ENCODE data around the gene CDC42BPA.

Gene CDC42BPA

GRCh38 chr1:226988334-226988666, 330.0 kb downstream of the CDC42BPA start:
- no peak for DNase-seq

- no peak for DNase-seq
These were observed 330.5 kb downstream of the CDC42BPA start for GRCh38 chr1:226987623-226988333.

- no peak for DNase-seq
These were observed 331.1 kb downstream of the CDC42BPA start for GRCh38 chr1:226987179-226987536.

- DNase-seq: no peak
These were observed 331.7 kb downstream of the CDC42BPA start for GRCh38 chr1:226986496-226987178.

GRCh38 chr1:226985839-226986463, 332.3 kb downstream of the CDC42BPA start:
- DNase-seq: no peak

- no peak for DNase-seq
These were observed 333.0 kb downstream of the CDC42BPA start for GRCh38 chr1:226985239-226985838.

- DNase-seq: no peak
These were observed 333.6 kb downstream of the CDC42BPA start for GRCh38 chr1:226984521-226985238.

- DNase-seq: no peak
These were observed 334.3 kb downstream of the CDC42BPA start for GRCh38 chr1:226983992-226984364.

- no peak for DNase-seq
These were observed 334.9 kb downstream of the CDC42BPA start for GRCh38 chr1:226983247-226983991.

GRCh38 chr1:226982451-226983177, 335.7 kb downstream of the CDC42BPA start:
- no peak for DNase-seq

GRCh38 chr1:226981838-226982237, 336.5 kb downstream of the CDC42BPA start:
- DNase-seq: no peak

GRCh38 chr1:226981386-226981817, 336.9 kb downstream of the CDC42BPA start:
- no peak for DNase-seq

- no peak for DNase-seq
These were observed 337.5 kb downstream of the CDC42BPA start for GRCh38 chr1:226980565-226981385.

GRCh38 chr1:226980122-226980560, 338.2 kb downstream of the CDC42BPA start:
- no peak for DNase-seq

- DNase-seq: no peak
These were observed 338.7 kb downstream of the CDC42BPA start for GRCh38 chr1:226979517-226980121.

GRCh38 chr1:226979115-226979516, 339.2 kb downstream of the CDC42BPA start:
- DNase-seq: no peak

GRCh38 chr1:226978432-226979114, 339.7 kb downstream of the CDC42BPA start:
- DNase-seq: no peak

- DNase-seq: no peak
These were observed 340.5 kb downstream of the CDC42BPA start for GRCh38 chr1:226977643-226978431.

All from stimulated activated CD4-positive, alpha-beta T cell treated with anti-CD3 and anti-CD28 coated beads, Interleukin-4, amount 100 ng/mL, for 24 hours (primary cell).